HepG2 (cell line): Measurements from ENCODE around the gene C1QTNF5. TPM values are rescaled to one million over a fixed set of nuclear protein-coding genes. Genes with fewer than 3 reads are reported as not detected.
A peak's percentile ranks its signal among the peaks of the same experiment; 100 is the strongest.

ENCODE experiments used
- AGO1 ChIP-seq: fragments of 200-400 bp; formaldehyde crosslinking; IDR thresholded peaks from 2 replicates; pipeline ENCODE4 v1.6.1; 2017; ENCODE audit warnings: mild to moderate bottlenecking, low read depth, low read length, moderate library complexity; ENCODE audit not compliant: poor library complexity, severe bottlenecking
- BORCS8-MEF2B ChIP-seq: sonication (generic); formaldehyde crosslinking; IDR thresholded peaks from 2 replicates; pipeline ENCODE4 v1.8.0; 2022; ENCODE audit warnings: mild to moderate bottlenecking, missing genetic modification reagents
- BRCA1 ChIP-seq: sonication (generic); formaldehyde crosslinking; IDR thresholded peaks from 2 replicates; pipeline ENCODE4 v1.4.0; 2020; ENCODE audit warnings: missing genetic modification reagents
- HMG20A ChIP-seq: IDR thresholded peaks from 2 replicates; pipeline ENCODE4 v1.6.1; 2016; ENCODE audit warnings: borderline replicate concordance
- IKZF1 ChIP-seq: fragments of 450-650 bp; IDR thresholded peaks from 2 replicates; pipeline ENCODE4 v1.7.1; 2016
- KDM5B ChIP-seq: sonication (generic); formaldehyde crosslinking; IDR thresholded peaks from 2 replicates; pipeline ENCODE4 v1.4.0; 2020; ENCODE audit warnings: missing genetic modification reagents, mild to moderate bottlenecking, borderline replicate concordance
- KMT2A ChIP-seq: sonication (generic); formaldehyde crosslinking; IDR thresholded peaks from 2 replicates; pipeline ENCODE4 v1.4.0; 2020; ENCODE audit warnings: missing genetic modification reagents
- MED8 ChIP-seq: sonication (generic); formaldehyde crosslinking; IDR thresholded peaks from 2 replicates; pipeline ENCODE4 v1.8.1; 2023; ENCODE audit warnings: mild to moderate bottlenecking, missing genetic modification reagents; ENCODE audit not compliant: insufficient replicate concordance
- MEIS1 ChIP-seq: sonication (generic); formaldehyde crosslinking; IDR thresholded peaks from 2 replicates; pipeline ENCODE4 v1.9.0; 2021; ENCODE audit warnings: mild to moderate bottlenecking, missing genetic modification reagents, moderate library complexity, borderline replicate concordance
- POLR2AphosphoS5 ChIP-seq: IDR thresholded peaks from 2 replicates; pipeline ENCODE4 v1.6.1; 2012; ENCODE audit warnings: low read depth, low read length
- RARA ChIP-seq: IDR thresholded peaks from 2 replicates; pipeline ENCODE4 v1.6.1; 2016; ENCODE audit warnings: missing genetic modification reagents, missing compliant biosample characterization
- TBP ChIP-seq: sonication (generic); formaldehyde crosslinking; IDR thresholded peaks from 2 replicates; pipeline ENCODE4 v1.5.0; 2020; ENCODE audit warnings: missing genetic modification reagents
- ZNF33B ChIP-seq: sonication (generic); formaldehyde crosslinking; IDR thresholded peaks from 2 replicates; pipeline ENCODE4 v1.5.1; 2020; ENCODE audit warnings: mild to moderate bottlenecking, missing genetic modification reagents
- ZNF547 ChIP-seq: sonication (generic); formaldehyde crosslinking; IDR thresholded peaks from 2 replicates; pipeline ENCODE4 v1.5.1; 2020; ENCODE audit warnings: mild to moderate bottlenecking, missing genetic modification reagents
- ZNF558 ChIP-seq: sonication (generic); formaldehyde crosslinking; IDR thresholded peaks from 2 replicates; pipeline ENCODE4 v1.9.0; 2022; ENCODE audit warnings: mild to moderate bottlenecking, missing genetic modification reagents, borderline replicate concordance
- ZNF841 ChIP-seq: sonication (generic); formaldehyde crosslinking; IDR thresholded peaks from 2 replicates; pipeline ENCODE4 v1.8.1; 2023; ENCODE audit warnings: missing genetic modification reagents, borderline replicate concordance
- polyA plus RNA-seq, 8 experiments: library from polyadenylated mRNA; depleted of rRNA in 3 of 8; stranded (reverse) in 7 of 8; unstranded in 1 of 8; fragments of >200 nt; fragmentation: Illumina TruSeq in 4 of 8; extraction: Trizol in 4 of 8; gene quantifications; 2 replicates each; pipeline versions ENCODE4 v1.2.1 to v1.2.3, GENCODE V29; 2011 to 2016; ENCODE audit warnings: low read depth in 4 of 8, missing spikeins in 1 of 8, mixed read lengths in 1 of 8; ENCODE audit not compliant: insufficient read depth in 1 of 8
- total RNA-seq, 5 experiments: library from RNA; depleted of rRNA; stranded (reverse); fragments of >200 nt; fragmentation: Illumina TruSeq; extraction: Trizol; gene quantifications; 2 replicates each; pipeline ENCODE4 v1.2.3, GENCODE V29; 2016; ENCODE audit warnings: low read depth in 1 of 5
- TF ChIP-seq, protein P1 (sequence below): sonication (generic); formaldehyde crosslinking; IDR thresholded peaks from 2 replicates; pipeline ENCODE4 v1.4.0; 2020; ENCODE audit warnings: mild to moderate bottlenecking, missing genetic modification reagents
- TF ChIP-seq, protein P2 (sequence below): sonication (generic); formaldehyde crosslinking; IDR thresholded peaks from 2 replicates; pipeline ENCODE4 v1.5.1; 2020; ENCODE audit warnings: missing genetic modification reagents, mild to moderate bottlenecking, borderline replicate concordance
- TF ChIP-seq, protein P3 (sequence below): sonication (generic); formaldehyde crosslinking; IDR thresholded peaks from 2 replicates; pipeline ENCODE4 v1.5.0; 2020; ENCODE audit warnings: mild to moderate bottlenecking, missing genetic modification reagents, moderate library complexity
- TF ChIP-seq, protein P4 (sequence below): sonication (generic); formaldehyde crosslinking; IDR thresholded peaks from 2 replicates; pipeline ENCODE4 v1.4.0; 2020; ENCODE audit warnings: missing genetic modification reagents
- TF ChIP-seq, protein P5 (sequence below): sonication (generic); formaldehyde crosslinking; IDR thresholded peaks from 2 replicates; pipeline ENCODE4 v1.5.0; 2020; ENCODE audit warnings: missing genetic modification reagents, mild to moderate bottlenecking, borderline replicate concordance

Gene C1QTNF5
- total and polyA plus RNA-seq, 2 of the 13 experiments (the other 11 are each of a cell fraction or from before 2014, with no cell fraction given), result 0.86 to 1.2 TPM

- TF ChIP-seq, protein P1, sequence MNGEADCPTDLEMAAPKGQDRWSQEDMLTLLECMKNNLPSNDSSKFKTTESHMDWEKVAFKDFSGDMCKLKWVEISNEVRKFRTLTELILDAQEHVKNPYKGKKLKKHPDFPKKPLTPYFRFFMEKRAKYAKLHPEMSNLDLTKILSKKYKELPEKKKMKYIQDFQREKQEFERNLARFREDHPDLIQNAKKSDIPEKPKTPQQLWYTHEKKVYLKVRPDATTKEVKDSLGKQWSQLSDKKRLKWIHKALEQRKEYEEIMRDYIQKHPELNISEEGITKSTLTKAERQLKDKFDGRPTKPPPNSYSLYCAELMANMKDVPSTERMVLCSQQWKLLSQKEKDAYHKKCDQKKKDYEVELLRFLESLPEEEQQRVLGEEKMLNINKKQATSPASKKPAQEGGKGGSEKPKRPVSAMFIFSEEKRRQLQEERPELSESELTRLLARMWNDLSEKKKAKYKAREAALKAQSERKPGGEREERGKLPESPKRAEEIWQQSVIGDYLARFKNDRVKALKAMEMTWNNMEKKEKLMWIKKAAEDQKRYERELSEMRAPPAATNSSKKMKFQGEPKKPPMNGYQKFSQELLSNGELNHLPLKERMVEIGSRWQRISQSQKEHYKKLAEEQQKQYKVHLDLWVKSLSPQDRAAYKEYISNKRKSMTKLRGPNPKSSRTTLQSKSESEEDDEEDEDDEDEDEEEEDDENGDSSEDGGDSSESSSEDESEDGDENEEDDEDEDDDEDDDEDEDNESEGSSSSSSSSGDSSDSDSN (CRISPR knock-in tag), result 0 out of 2 replicates have a peak, but pooled peaks have one; percentile 58
- 0 out of 2 replicates have a peak, but pooled peaks have one; percentile 41 for TF ChIP-seq ZNF547 (CRISPR knock-in tag)
- TF ChIP-seq KDM5B (CRISPR knock-in tag), result peak; percentile 36; the same call in 1 of the 2 replicates
- TF ChIP-seq BORCS8-MEF2B (CRISPR knock-in tag), result no peak
- TF ChIP-seq POLR2AphosphoS5, result 0 out of 2 replicates have a peak, but pooled peaks have one; percentile 37
- no peak for TF ChIP-seq TBP
- TF ChIP-seq, protein P2, sequence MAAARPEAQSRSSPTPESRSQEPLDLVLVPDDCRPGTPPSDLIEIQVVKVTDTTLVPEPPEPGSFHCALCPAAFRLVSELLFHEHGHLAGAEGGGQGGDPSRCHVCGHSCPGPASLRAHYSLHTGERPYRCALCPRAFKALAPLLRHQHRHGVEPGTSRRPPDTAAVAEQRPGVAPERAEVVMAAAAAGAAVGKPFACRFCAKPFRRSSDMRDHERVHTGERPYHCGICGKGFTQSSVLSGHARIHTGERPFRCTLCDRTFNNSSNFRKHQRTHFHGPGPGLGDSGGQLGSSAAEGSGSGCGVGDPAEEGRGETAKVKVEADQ, result 0 out of 2 replicates have a peak, but pooled peaks have one; percentile 61
- no peak for TF ChIP-seq BRCA1 (CRISPR knock-in tag)
- TF ChIP-seq MEIS1 (CRISPR knock-in tag), result no peak
- TF ChIP-seq MED8 (CRISPR knock-in tag), result peak; percentile 38
- 0 out of 2 replicates have a peak, but pooled peaks have one; percentile 11 for TF ChIP-seq RARA (CRISPR knock-in tag)
- TF ChIP-seq KMT2A (CRISPR knock-in tag), result no peak
- no peak for TF ChIP-seq IKZF1
- 0 out of 2 replicates have a peak, but pooled peaks have one; percentile 56 for TF ChIP-seq ZNF33B (CRISPR knock-in tag)
- no peak for TF ChIP-seq ZNF558 (CRISPR knock-in tag)
- TF ChIP-seq, protein P3, sequence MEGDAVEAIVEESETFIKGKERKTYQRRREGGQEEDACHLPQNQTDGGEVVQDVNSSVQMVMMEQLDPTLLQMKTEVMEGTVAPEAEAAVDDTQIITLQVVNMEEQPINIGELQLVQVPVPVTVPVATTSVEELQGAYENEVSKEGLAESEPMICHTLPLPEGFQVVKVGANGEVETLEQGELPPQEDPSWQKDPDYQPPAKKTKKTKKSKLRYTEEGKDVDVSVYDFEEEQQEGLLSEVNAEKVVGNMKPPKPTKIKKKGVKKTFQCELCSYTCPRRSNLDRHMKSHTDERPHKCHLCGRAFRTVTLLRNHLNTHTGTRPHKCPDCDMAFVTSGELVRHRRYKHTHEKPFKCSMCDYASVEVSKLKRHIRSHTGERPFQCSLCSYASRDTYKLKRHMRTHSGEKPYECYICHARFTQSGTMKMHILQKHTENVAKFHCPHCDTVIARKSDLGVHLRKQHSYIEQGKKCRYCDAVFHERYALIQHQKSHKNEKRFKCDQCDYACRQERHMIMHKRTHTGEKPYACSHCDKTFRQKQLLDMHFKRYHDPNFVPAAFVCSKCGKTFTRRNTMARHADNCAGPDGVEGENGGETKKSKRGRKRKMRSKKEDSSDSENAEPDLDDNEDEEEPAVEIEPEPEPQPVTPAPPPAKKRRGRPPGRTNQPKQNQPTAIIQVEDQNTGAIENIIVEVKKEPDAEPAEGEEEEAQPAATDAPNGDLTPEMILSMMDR (CRISPR knock-in tag), result 0 out of 2 replicates have a peak, but pooled peaks have one; percentile 9
- TF ChIP-seq ZNF841 (CRISPR knock-in tag), result no peak
- TF ChIP-seq AGO1, result no peak
- TF ChIP-seq HMG20A (CRISPR knock-in tag), result no peak
- TF ChIP-seq, protein P4, sequence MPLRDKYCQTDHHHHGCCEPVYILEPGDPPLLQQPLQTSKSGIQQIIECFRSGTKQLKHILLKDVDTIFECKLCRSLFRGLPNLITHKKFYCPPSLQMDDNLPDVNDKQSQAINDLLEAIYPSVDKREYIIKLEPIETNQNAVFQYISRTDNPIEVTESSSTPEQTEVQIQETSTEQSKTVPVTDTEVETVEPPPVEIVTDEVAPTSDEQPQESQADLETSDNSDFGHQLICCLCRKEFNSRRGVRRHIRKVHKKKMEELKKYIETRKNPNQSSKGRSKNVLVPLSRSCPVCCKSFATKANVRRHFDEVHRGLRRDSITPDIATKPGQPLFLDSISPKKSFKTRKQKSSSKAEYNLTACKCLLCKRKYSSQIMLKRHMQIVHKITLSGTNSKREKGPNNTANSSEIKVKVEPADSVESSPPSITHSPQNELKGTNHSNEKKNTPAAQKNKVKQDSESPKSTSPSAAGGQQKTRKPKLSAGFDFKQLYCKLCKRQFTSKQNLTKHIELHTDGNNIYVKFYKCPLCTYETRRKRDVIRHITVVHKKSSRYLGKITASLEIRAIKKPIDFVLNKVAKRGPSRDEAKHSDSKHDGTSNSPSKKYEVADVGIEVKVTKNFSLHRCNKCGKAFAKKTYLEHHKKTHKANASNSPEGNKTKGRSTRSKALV (CRISPR knock-in tag), result peak; percentile 74; the same call in 1 of the 2 replicates
- TF ChIP-seq, protein P5, sequence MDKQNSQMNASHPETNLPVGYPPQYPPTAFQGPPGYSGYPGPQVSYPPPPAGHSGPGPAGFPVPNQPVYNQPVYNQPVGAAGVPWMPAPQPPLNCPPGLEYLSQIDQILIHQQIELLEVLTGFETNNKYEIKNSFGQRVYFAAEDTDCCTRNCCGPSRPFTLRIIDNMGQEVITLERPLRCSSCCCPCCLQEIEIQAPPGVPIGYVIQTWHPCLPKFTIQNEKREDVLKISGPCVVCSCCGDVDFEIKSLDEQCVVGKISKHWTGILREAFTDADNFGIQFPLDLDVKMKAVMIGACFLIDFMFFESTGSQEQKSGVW (CRISPR knock-in tag), result no peak
Measured at GRCh38 chr11:119316729-119317591, 23.7 kb downstream of the C1QTNF5 start, which contains the start of gene MCAM (continued).
